ENCODE results near the gene PDX1.

PDX1 gene

GRCh38 chr13:27973291-27973690, 53.5 kb downstream of the PDX1 start:
- in situ Hi-C loops (cut with HindIII; ENCODE audit: low sequenced_read_pairs), result loop anchor here (25.0 kb wide), 1 partner anchor 136 kb away; no protein-coding TSS in a partner anchor
- H3K4me3 ChIP-seq (ENCODE audit: low read depth, low read length), result no peak overlapping the region
- no peak for TF ChIP-seq CTCF (IDR thresholded peaks at IDR 0.05; ENCODE audit: low read depth, low read length, missing control alignments)
- DNase-seq (ENCODE audit: low read depth), result no peak

- in situ Hi-C loops (cut with HindIII; ENCODE audit: low sequenced_read_pairs), result loop anchor here (25.0 kb wide), 1 partner anchor 137 kb away; no protein-coding TSS in a partner anchor
- no peak for DNase-seq (ENCODE audit: low read depth)
- H3K4me3 ChIP-seq (ENCODE audit: low read depth, low read length), result no peak overlapping the region
- TF ChIP-seq CTCF (IDR thresholded peaks at IDR 0.05; ENCODE audit: low read depth, low read length, missing control alignments), result no peak
These were observed 54.3 kb downstream of the PDX1 start for GRCh38 chr13:27973961-27974662.

Measured in astrocyte of the cerebellum (primary cell).